Measurements from ENCODE around the gene MYL6.

GRCh38 chr12:56152756-56153677, 5.1 kb upstream of the MYL6 start:
- TF ChIP-seq POLR2A (IDR thresholded peaks at IDR 0.05) (peak; percentile 1), POLR2AphosphoS5 (IDR thresholded peaks at IDR 0.05) (no peak)
- TF ChIP-seq, protein P1, sequence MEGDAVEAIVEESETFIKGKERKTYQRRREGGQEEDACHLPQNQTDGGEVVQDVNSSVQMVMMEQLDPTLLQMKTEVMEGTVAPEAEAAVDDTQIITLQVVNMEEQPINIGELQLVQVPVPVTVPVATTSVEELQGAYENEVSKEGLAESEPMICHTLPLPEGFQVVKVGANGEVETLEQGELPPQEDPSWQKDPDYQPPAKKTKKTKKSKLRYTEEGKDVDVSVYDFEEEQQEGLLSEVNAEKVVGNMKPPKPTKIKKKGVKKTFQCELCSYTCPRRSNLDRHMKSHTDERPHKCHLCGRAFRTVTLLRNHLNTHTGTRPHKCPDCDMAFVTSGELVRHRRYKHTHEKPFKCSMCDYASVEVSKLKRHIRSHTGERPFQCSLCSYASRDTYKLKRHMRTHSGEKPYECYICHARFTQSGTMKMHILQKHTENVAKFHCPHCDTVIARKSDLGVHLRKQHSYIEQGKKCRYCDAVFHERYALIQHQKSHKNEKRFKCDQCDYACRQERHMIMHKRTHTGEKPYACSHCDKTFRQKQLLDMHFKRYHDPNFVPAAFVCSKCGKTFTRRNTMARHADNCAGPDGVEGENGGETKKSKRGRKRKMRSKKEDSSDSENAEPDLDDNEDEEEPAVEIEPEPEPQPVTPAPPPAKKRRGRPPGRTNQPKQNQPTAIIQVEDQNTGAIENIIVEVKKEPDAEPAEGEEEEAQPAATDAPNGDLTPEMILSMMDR (IDR thresholded peaks at IDR 0.05) = no peak

All from breast epithelium (tissue), 3 donors.